Ovary (tissue), 9 donors: ENCODE results near the gene NHS. TPM values are rescaled to one million over a fixed set of nuclear protein-coding genes. Genes with fewer than 3 reads are reported as not detected.

ENCODE experiments used
- DNase-seq, 5 donors: peaks; one replicate each; pipeline ENCODE4 v3.0.0-alpha.2; 2019 to 2020
- H3K27ac ChIP-seq, 2 donors: fragments of 200-600 bp; one replicate each; pipeline versions ENCODE4 v1.5.1 to v1.8.0; 2019 to 2022
- H3K27me3 ChIP-seq: fragments of 200-600 bp; one replicate; pipeline ENCODE4 v1.8.0; 2022
- H3K36me3 ChIP-seq: fragments of 200-600 bp; sonication (generic); one replicate; pipeline ENCODE4 v1.5.1; 2019
- H3K4me1 ChIP-seq: one replicate; pipeline ENCODE4 v1.8.1; 2013; ENCODE audit warnings: mild to moderate bottlenecking, moderate library complexity; ENCODE audit not compliant: insufficient read depth
- H3K4me3 ChIP-seq: fragments of 200-600 bp; sonication (generic); one replicate; pipeline ENCODE4 v1.5.1; 2017
- H3K9me3 ChIP-seq, 2 donors: fragments of 200-600 bp in 1 of 2; sonication (generic) in 1 of 2; one replicate each; pipeline versions ENCODE4 v1.5.1 to v1.8.1; 2013 to 2019; ENCODE audit warnings: mild to moderate bottlenecking in 1 of 2, moderate library complexity in 1 of 2
- CTCF ChIP-seq, 3 donors: fragments of 450-650 bp in 2 of 3; fragments of 200-600 bp in 1 of 3; IDR thresholded peaks; one replicate each; pipeline versions ENCODE4 v1.5.1 to v1.8.0; 2016 to 2022; ENCODE audit warnings: antibody characterized with exemption in 3 of 3, mild to moderate bottlenecking in 1 of 3
- EP300 ChIP-seq: sonication (generic); formaldehyde crosslinking; IDR thresholded peaks from one replicate; pipeline ENCODE4 v1.6.1; 2017; ENCODE audit warnings: antibody characterized with exemption
- POLR2A ChIP-seq: fragments of 450-650 bp; IDR thresholded peaks from one replicate; pipeline ENCODE4 v1.6.1; 2017; ENCODE audit warnings: antibody characterized with exemption, mild to moderate bottlenecking, moderate library complexity
- WGBS, 3 donors: extraction: QIAGEN DNeasy Blood & Tissue Kit in 1 of 3; methylation state at CpG; one replicate each; pipeline versions ENCODE4 v1.1.5 to v1.1.7; 2013 to 2017; 5-methylcytosine and 5-hydroxymethylcytosine counted together
- intact Hi-C, 4 donors: fragments of 100-400 bp; cut with DNase I; formaldehyde crosslinking; loops; one replicate each; pipeline versions ENCODE4 v1.11.0 to v1.15.1; 2022 to 2023
- polyA plus RNA-seq, 2 donors: library from polyadenylated mRNA; stranded (reverse); fragments of 200-250 nt in 1 of 2; fragments of 350-450 nt in 1 of 2; fragmentation: Illumina TruSeq in 1 of 2; extraction: RNeasy Lipid Tissue Mini Kit (QIAGEN cat#74804) in 1 of 2; gene quantifications; one replicate each; pipeline ENCODE4 v1.2.3, GENCODE V29; 2013 to 2014
- total RNA-seq, 7 donors: library from RNA; depleted of rRNA in 2 of 7; stranded (reverse); fragments of >200 nt in 2 of 7; fragmentation: NEBNext Ultra II Directional in 3 of 7; extraction: Animal tissue kit (Norgen Biotek cat#: 25700) in 3 of 7; gene quantifications; one replicate each; pipeline versions ENCODE4 v1.1.0 to v1.2.4, GENCODE V29; 2016 to 2023
- donor health status: DM: no; HTN: no; CAD: no; lungs with moderate emphysema.
- donor health status: DM: no; HTN: no; CAD: no.
- donor health status: Bipolar disorder and iron deficiency.
- donor health status: DM: yes; HTN: yes; CAD: no.
- donor health status: DM: no; HTN: no; CAD: no.
- donor health status: DM: yes; HTN: yes; CAD: no.

NHS gene
- total and polyA plus RNA-seq, 9 donors: 2.3 to 9.5 (median 6.7) TPM

DNA sequence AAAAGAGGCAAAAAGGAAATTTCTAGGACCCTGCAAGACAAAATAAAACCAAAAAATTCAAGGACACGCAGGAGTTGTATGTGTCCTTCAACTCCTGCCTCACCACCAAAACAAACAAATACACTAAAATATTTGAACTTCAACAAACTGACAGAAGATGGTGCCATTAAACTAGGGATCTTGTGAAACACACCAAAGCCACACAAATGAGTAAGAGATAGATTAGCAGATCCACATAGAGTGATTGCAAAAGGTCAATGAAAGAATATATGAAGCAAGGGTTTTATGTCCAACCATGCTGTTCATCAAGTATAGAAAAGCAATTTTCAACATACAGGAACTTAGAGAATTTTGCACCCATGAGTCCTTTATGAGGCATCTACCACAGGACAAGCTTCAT is 322.2 kb downstream of the NHS start:
- TF ChIP-seq CTCF (IDR thresholded peaks at IDR 0.05) (peak in 1 of 3 donors; percentile 11), POLR2A (no peak), EP300 (no peak)
- Histone ChIP-seq H3K9me3 (no peaks in the 10 kb centered on the region), H3K27ac (no peak overlapping the region), H3K36me3 (no peaks in the 10 kb centered on the region), H3K4me3 (no peak overlapping the region), H3K27me3 (no peaks in the 10 kb centered on the region), H3K4me1 (peaks cover 1% of the 10 kb centered on the region)
- WGBS, 3 donors: 32 to 33% (median 33%) methylated on average over 1 of the region's 1 CpG
- no peak for DNase-seq
- intact Hi-C loops: loop anchor here in 1 of 4 donors (10.0 kb wide), 1 partner anchor 322 kb away; the partner anchor contains the start of gene NHS

- Histone ChIP-seq H3K27ac (no peak overlapping the region), H3K27me3 (no peaks in the 10 kb centered on the region), H3K36me3 (no peaks in the 10 kb centered on the region), H3K4me1 (peaks cover 1% of the 10 kb centered on the region), H3K4me3 (no peak overlapping the region), H3K9me3 (no peaks in the 10 kb centered on the region)
- TF ChIP-seq EP300 (no peak), POLR2A (no peak), CTCF (IDR thresholded peaks at IDR 0.05) (no peak)
- intact Hi-C loops: no loop called here
- DNase-seq: no peak
- WGBS, 3 donors: 72 to 79% (median 73%) methylated on average over 1 of the region's 1 CpG
Observed at GRCh38 chrX:17700976-17701375, 326.0 kb downstream of the NHS start.

DNA sequence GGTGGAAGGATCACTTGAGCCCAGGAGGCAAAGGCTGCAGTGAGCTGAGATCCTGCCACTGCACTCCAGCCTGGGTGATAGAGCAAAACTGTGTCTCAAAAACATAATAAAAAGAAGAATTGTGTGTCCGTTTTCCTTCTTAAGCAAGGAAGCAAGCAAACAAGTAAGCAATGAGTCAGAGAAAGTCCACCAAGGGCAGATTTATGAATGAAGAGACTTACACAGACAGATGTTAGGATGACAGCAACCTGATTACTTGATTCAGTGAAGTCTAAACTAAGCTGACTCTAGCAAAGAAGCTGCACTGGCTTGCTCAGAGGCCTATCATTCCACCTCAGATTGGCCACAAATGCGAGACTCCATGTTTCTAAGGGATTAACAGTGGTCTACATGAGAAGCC is 328.2 kb downstream of the NHS start:
- intact Hi-C loops: no loop called here
- no peak for TF ChIP-seq EP300
- no peak for TF ChIP-seq CTCF (IDR thresholded peaks at IDR 0.05)
- no peak for TF ChIP-seq POLR2A
- no peaks in the 10 kb centered on the region for H3K9me3 ChIP-seq
- WGBS, 3 donors: 66 to 86% (median 67%) methylated on average over 2 of the region's 2 CpGs
- no peak for DNase-seq
- H3K27me3 ChIP-seq: no peaks in the 10 kb centered on the region
- peaks cover 1% of the 10 kb centered on the region for H3K4me1 ChIP-seq
- H3K27ac ChIP-seq: no peak overlapping the region
- no peak overlapping the region for H3K4me3 ChIP-seq
- H3K36me3 ChIP-seq: no peaks in the 10 kb centered on the region

- H3K27ac ChIP-seq: no peak overlapping the region
- no peaks in the 10 kb centered on the region for H3K4me1 ChIP-seq
- H3K36me3 ChIP-seq: no peaks in the 10 kb centered on the region
- no peak overlapping the region for H3K4me3 ChIP-seq
- no peak for DNase-seq
- intact Hi-C loops: no loop called here
- WGBS, 3 donors: 72 to 88% (median 82%) methylated on average over 2 of the region's 2 CpGs
- H3K9me3 ChIP-seq: no peaks in the 10 kb centered on the region
- no peaks in the 10 kb centered on the region for H3K27me3 ChIP-seq
- TF ChIP-seq EP300 (no peak), POLR2A (no peak), CTCF (IDR thresholded peaks at IDR 0.05) (no peak)
Observed at GRCh38 chrX:17705211-17705610, 330.2 kb downstream of the NHS start.
